HG02973 (cell line): ENCODE results near the gene BLTP3B.

Experiments
- ATAC-seq: cut with Tn5 transposase; IDR thresholded peaks from one replicate; pipeline ENCODE4 v1.9.1; 2021; ENCODE audit warnings: moderate library complexity; ENCODE audit not compliant: unreplicated experiment

The BLTP3B gene

GRCh38 chr12:100163416-100164152 lies 20.9 kb upstream of the BLTP3B start:
- peak; percentile 100 for ATAC-seq

GRCh38 chr12:100159391-100160104 lies 16.9 kb upstream of the BLTP3B start:
- no peak for ATAC-seq

- no peak for ATAC-seq
These were observed 15.9 kb upstream of the BLTP3B start for GRCh38 chr12:100158535-100158934.

- ATAC-seq: no peak
These were observed 14.8 kb upstream of the BLTP3B start for GRCh38 chr12:100157427-100157821.

- ATAC-seq: no peak
These were observed 14.2 kb upstream of the BLTP3B start for GRCh38 chr12:100156731-100157426.

GRCh38 chr12:100154474-100155247 lies 12.0 kb upstream of the BLTP3B start:
- peak; percentile 78 for ATAC-seq

- ATAC-seq: no peak
These were observed 10.5 kb upstream of the BLTP3B start for GRCh38 chr12:100153131-100153530.

- ATAC-seq: no peak
These were observed 9.1 kb upstream of the BLTP3B start for GRCh38 chr12:100151769-100152168.

- ATAC-seq: no peak
These were observed 3.6 kb upstream of the BLTP3B start for GRCh38 chr12:100146252-100146651.

GRCh38 chr12:100145643-100146042 lies 3.0 kb upstream of the BLTP3B start:
- ATAC-seq: no peak

- ATAC-seq: peak; percentile 38
These were observed 450 bp downstream of the BLTP3B start for GRCh38 chr12:100141998-100142850.

- peak; percentile 31 for ATAC-seq
These were observed 1.0 kb downstream of the BLTP3B start for GRCh38 chr12:100141666-100141997.

- peak; percentile 2 for ATAC-seq
These were observed 3.9 kb downstream of the BLTP3B start for GRCh38 chr12:100138803-100139098.

GRCh38 chr12:100138048-100138802 lies 4.4 kb downstream of the BLTP3B start:
- ATAC-seq: peak; percentile 28

- ATAC-seq: no peak
These were observed 9.5 kb downstream of the BLTP3B start for GRCh38 chr12:100133200-100133599.

GRCh38 chr12:100128512-100128908 lies 14.2 kb downstream of the BLTP3B start:
- no peak for ATAC-seq

- ATAC-seq: no peak
These were observed 14.7 kb downstream of the BLTP3B start for GRCh38 chr12:100127766-100128511.

GRCh38 chr12:100123316-100124095 lies 19.2 kb downstream of the BLTP3B start:
- no peak for ATAC-seq
